Panc1 (cell line): Measurements from ENCODE around the gene AAK1. TPM values are rescaled to one million over a fixed set of nuclear protein-coding genes. Genes with fewer than 3 reads are reported as not detected.
"Not testable (repeated sequence)": the region's sequence is repeated elsewhere in the genome, so short reads cannot be mapped to it uniquely, and the experiment has no call there.

Source experiments
- ATAC-seq: fragments of 200-7000 bp; cut with Tn5 transposase; 2 replicates; pipeline ENCODE4 v1.9.1; 2020; ENCODE audit warnings: mild to moderate bottlenecking, moderate library complexity
- BruUV-seq: library from RNA; stranded (reverse); fragments of 400-500 nt; replicated peaks from 2 replicates; lab custom pipeline; 2021; lab: Mats Ljungman, UMichigan
- CTCF ChIA-PET: fragments of 300-600 bp; sonication (Branson Sonifier 250); formaldehyde crosslinking; loops from one replicate; lab custom pipeline; 2022; ENCODE audit warnings: antibody characterized with exemption; lab: Charles Lee
- POLR2A ChIA-PET: fragments of 300-600 bp; sonication (Branson Sonifier 250); formaldehyde crosslinking; loops from one replicate; lab custom pipeline; 2022; ENCODE audit warnings: antibody characterized with exemption; lab: Charles Lee
- DNase-seq: peaks from one replicate; pipeline ENCODE4 v3.0.0-alpha.2; 2010; ENCODE audit warnings: low read depth, low spot score
- H3K27ac ChIP-seq: 2 replicates; pipeline ENCODE4 v1.5.1; 2011; ENCODE audit warnings: mild to moderate bottlenecking, low read length, inconsistent platforms
- H3K27me3 ChIP-seq: fragments of 200-500 bp; sonication (Bioruptor generic); 2 replicates; pipeline ENCODE4 v1.6.0; 2014; ENCODE audit warnings: low read length, inconsistent platforms; ENCODE audit not compliant: control insufficient read depth, insufficient read depth
- H3K36me3 ChIP-seq: fragments of 200-500 bp; sonication (Bioruptor generic); 2 replicates; pipeline ENCODE4 v1.5.1; 2014; ENCODE audit warnings: inconsistent platforms, mild to moderate bottlenecking, low read length, moderate library complexity; ENCODE audit not compliant: control insufficient read depth, insufficient read depth
- H3K4me1 ChIP-seq: 2 replicates; pipeline ENCODE4 v1.5.1; 2011; ENCODE audit warnings: inconsistent platforms, mild to moderate bottlenecking, low read length, moderate library complexity; ENCODE audit not compliant: control insufficient read depth, insufficient read depth
- H3K4me3 ChIP-seq, 2 experiments: 2 replicates each; pipeline ENCODE4 v1.5.1; 2011 to 2012; ENCODE audit warnings: low read depth in 2 of 2, low read length in 2 of 2, mild to moderate bottlenecking in 2 of 2, inconsistent platforms in 1 of 2, moderate library complexity in 1 of 2
- H3K9me3 ChIP-seq: fragments of 200-500 bp; sonication (Bioruptor generic); 2 replicates; pipeline ENCODE4 v1.5.1; 2014; ENCODE audit warnings: low read depth, mild to moderate bottlenecking, inconsistent platforms, low read length, moderate library complexity; ENCODE audit not compliant: control insufficient read depth, insufficient read depth
- POLR2AphosphoS5 ChIP-seq: IDR thresholded peaks from 2 replicates; pipeline ENCODE4 v1.6.1; 2012; ENCODE audit warnings: mild to moderate bottlenecking, low read depth, low read length, moderate library complexity
- SIN3A ChIP-seq: IDR thresholded peaks from 2 replicates; pipeline ENCODE4 v1.6.1; 2012; ENCODE audit warnings: low read depth, mild to moderate bottlenecking, low read length, moderate library complexity, borderline replicate concordance; ENCODE audit not compliant: insufficient read depth
- TCF7L2 ChIP-seq: IDR thresholded peaks from 2 replicates; pipeline ENCODE4 v1.6.1; 2011; ENCODE audit warnings: mild to moderate bottlenecking, low read depth, low read length, inconsistent platforms
- in situ Hi-C: cut with HindIII; loops from 2 replicates; pipeline ENCODE4 v1.10.0; 2016; ENCODE audit warnings: low sequenced_read_pairs, low pct_unique_long_range_greater_than_20kb
- intact Hi-C: fragments of 100-400 bp; cut with micrococcal nuclease; formaldehyde crosslinking; loops from one replicate; pipeline ENCODE4 v1.10.0; 2022; ENCODE audit not compliant: unreplicated experiment
- total RNA-seq: library from RNA; stranded (reverse); gene quantifications from one replicate; pipeline ENCODE4 v1.2.1, GENCODE V29; 2021; ENCODE audit not compliant: unreplicated experiment
- TF ChIP-seq, protein P1 (sequence below): fragments of 450-650 bp; IDR thresholded peaks from 2 replicates; pipeline ENCODE4 v1.5.1; 2017; ENCODE audit warnings: mild to moderate bottlenecking
- TF ChIP-seq, protein P2 (sequence below), 2 experiments: IDR thresholded peaks; 2 replicates each; pipeline ENCODE4 v1.6.1; 2011 to 2012; ENCODE audit warnings: low read depth in 2 of 2, control low read depth in 1 of 2, low read length in 1 of 2, mild to moderate bottlenecking in 1 of 2, moderate library complexity in 1 of 2; ENCODE audit not compliant: insufficient read depth in 1 of 2

AAK1 gene
- total RNA-seq, 1 experiment from 2014 or later = 123 TPM

DNA sequence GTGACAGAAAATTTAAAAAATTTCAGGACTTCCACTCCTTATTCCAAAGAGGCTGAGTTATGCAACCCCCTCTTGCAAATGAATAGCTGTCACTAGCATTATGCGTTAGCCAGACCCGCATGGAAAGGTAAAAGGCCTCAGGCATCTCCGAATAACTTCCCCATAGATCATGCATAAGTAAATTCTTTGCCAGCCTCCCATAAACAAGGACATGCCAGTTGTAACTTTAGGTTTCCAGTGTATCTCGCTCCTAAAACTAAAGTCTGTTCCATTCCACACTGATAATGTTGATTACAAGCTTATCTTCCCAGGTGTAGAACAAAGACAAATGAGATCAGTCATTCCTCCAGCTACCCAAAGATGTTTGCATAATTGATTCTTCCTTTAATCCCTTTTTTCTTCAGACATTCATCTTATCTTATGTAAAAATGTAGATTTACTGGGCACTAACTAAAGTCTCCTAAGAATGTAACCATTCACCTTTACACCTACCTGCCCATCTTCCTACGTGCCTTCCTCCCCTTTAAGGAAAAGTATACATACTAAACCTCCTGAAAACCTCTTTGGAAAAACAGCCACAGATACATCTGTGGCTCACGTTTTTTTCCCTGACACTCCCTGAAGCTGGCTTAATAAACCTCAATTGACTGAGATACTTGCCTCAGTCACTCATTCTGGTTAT is 192.7 kb downstream of the AAK1 start:
- Histone ChIP-seq H3K4me1 (no peaks in the 10 kb centered on the region), H3K9me3 (no peaks in the 10 kb centered on the region), H3K27ac (no peak overlapping the region), H3K36me3 (no peaks in the 10 kb centered on the region), H3K4me3 (no peak overlapping the region), H3K27me3 (no peaks in the 10 kb centered on the region)
- no peak for TF ChIP-seq POLR2AphosphoS5
- TF ChIP-seq, protein P1, sequence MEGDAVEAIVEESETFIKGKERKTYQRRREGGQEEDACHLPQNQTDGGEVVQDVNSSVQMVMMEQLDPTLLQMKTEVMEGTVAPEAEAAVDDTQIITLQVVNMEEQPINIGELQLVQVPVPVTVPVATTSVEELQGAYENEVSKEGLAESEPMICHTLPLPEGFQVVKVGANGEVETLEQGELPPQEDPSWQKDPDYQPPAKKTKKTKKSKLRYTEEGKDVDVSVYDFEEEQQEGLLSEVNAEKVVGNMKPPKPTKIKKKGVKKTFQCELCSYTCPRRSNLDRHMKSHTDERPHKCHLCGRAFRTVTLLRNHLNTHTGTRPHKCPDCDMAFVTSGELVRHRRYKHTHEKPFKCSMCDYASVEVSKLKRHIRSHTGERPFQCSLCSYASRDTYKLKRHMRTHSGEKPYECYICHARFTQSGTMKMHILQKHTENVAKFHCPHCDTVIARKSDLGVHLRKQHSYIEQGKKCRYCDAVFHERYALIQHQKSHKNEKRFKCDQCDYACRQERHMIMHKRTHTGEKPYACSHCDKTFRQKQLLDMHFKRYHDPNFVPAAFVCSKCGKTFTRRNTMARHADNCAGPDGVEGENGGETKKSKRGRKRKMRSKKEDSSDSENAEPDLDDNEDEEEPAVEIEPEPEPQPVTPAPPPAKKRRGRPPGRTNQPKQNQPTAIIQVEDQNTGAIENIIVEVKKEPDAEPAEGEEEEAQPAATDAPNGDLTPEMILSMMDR = no peak
- TF ChIP-seq, protein P2, sequence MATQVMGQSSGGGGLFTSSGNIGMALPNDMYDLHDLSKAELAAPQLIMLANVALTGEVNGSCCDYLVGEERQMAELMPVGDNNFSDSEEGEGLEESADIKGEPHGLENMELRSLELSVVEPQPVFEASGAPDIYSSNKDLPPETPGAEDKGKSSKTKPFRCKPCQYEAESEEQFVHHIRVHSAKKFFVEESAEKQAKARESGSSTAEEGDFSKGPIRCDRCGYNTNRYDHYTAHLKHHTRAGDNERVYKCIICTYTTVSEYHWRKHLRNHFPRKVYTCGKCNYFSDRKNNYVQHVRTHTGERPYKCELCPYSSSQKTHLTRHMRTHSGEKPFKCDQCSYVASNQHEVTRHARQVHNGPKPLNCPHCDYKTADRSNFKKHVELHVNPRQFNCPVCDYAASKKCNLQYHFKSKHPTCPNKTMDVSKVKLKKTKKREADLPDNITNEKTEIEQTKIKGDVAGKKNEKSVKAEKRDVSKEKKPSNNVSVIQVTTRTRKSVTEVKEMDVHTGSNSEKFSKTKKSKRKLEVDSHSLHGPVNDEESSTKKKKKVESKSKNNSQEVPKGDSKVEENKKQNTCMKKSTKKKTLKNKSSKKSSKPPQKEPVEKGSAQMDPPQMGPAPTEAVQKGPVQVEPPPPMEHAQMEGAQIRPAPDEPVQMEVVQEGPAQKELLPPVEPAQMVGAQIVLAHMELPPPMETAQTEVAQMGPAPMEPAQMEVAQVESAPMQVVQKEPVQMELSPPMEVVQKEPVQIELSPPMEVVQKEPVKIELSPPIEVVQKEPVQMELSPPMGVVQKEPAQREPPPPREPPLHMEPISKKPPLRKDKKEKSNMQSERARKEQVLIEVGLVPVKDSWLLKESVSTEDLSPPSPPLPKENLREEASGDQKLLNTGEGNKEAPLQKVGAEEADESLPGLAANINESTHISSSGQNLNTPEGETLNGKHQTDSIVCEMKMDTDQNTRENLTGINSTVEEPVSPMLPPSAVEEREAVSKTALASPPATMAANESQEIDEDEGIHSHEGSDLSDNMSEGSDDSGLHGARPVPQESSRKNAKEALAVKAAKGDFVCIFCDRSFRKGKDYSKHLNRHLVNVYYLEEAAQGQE (IDR thresholded peaks at IDR 0.05; ENCODE audit: insufficient read depth in 1 of 2, low read depth in 2 of 2, low read length in 1 of 2) = no peak
- no peak for TF ChIP-seq SIN3A
- no peak for TF ChIP-seq TCF7L2
- no TSS peak for BruUV-seq
- ChIA-PET CTCF (no interaction called here), POLR2A (interaction anchor here (0.5 kb wide), 1 partner anchor 489 kb away, joined by 5 read pairs; no protein-coding TSS in a partner anchor)
- in situ Hi-C loops = no loop called here
- ATAC-seq = no peak
- DNase-seq = no peak
- intact Hi-C loops = no loop called here

DNA sequence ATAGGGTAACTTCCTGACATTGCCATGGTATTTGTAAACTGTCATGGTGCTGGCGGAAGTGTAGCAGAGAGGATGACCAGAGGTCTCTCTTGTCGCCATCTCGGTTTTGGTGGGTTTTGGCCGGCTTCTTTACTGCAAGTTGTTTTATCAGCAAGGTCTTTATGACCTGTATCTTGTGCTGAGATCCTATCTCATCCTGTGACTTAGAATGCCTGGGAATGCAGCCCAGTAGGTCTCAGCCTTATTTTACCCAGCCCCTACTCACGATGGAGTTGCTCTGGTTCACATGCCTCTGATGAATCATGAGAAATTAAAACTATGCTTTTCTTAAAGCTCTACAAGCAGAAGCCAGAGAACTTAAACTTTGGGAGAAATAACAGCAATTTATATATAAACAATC is 193.6 kb downstream of the AAK1 start:
- CTCF ChIA-PET = no interaction called here

DNA sequence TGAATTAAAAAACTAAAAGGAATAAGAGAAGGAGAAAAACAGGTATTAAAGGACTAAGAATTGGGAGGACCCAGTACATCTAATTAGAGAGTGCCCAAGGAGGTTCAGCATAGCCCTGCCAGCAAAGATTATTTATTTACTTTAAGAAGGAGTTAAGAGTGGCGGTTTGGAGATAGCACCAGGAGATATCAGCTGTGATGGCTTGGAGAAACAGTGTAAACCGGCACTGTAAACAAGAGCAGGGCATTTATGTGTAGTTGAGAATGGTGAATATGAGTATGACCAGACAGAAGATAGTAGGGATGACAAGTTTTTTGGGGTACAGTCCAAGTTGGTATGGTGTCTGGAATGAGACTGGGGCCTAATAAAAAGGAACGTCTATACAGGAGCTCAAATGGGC is 199.9 kb downstream of the AAK1 start:
- H3K4me3 ChIP-seq, intact Hi-C loops, ATAC-seq, BruUV-seq, DNase-seq, H3K27ac ChIP-seq, in situ Hi-C loops, POLR2A ChIA-PET, H3K27me3 ChIP-seq, CTCF ChIA-PET, H3K9me3 ChIP-seq, H3K4me1 ChIP-seq, H3K36me3 ChIP-seq: not testable (repeated sequence)

More for the DNA sequence above, 193.6 kb downstream of the AAK1 start:
- no peaks in the 10 kb centered on the region for H3K4me1 ChIP-seq
- no TSS peak for BruUV-seq
- no peaks in the 10 kb centered on the region for H3K36me3 ChIP-seq
- DNase-seq (no peak), ATAC-seq (no peak)
- POLR2A ChIA-PET = no interaction called here
- no peak overlapping the region for H3K4me3 ChIP-seq
- no peaks in the 10 kb centered on the region for H3K27me3 ChIP-seq
- in situ Hi-C loops = no loop called here
- H3K9me3 ChIP-seq = no peaks in the 10 kb centered on the region
- TF ChIP-seq TCF7L2 (no peak), POLR2AphosphoS5 (no peak)
- TF ChIP-seq, protein P2 (IDR thresholded peaks at IDR 0.05; ENCODE audit: insufficient read depth in 1 of 2, low read depth in 2 of 2, low read length in 1 of 2) = no peak
- TF ChIP-seq, protein P1 = no peak
- no peak overlapping the region for H3K27ac ChIP-seq
- intact Hi-C loops = no loop called here
